ENCODE results near the gene TTC27.

TTC27 gene

DNA sequence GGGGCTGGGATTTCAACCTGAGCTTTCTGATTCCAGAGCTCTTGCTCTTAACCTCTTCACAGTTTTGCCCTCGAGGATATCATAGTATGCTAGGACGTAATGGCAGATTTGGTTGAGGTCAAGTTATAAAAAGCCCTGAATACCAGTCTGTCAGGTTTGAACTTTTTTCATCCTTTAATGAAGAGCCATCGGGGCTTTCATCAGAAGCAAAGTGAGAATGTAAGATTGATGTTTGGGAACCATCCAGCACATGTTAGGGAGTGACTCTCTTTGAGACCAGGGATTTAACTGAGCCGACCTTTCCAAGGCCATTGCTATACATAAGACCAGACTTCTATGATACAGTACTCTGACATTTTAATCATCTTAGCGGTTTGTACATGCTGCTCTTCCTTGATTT lies 142.5 kb downstream of the TTC27 start:
- H3K9ac ChIP-seq (ENCODE audit: low read depth, low read length): no peak overlapping the region
- no peaks in the 10 kb centered on the region for H3K27me3 ChIP-seq (ENCODE audit: control insufficient read depth, insufficient read depth, low read length)
- H3K4me3 ChIP-seq (ENCODE audit: low read depth, low read length): no peak overlapping the region
- H3K4me1 ChIP-seq (ENCODE audit: control insufficient read depth, insufficient read depth, low read length): no peaks in the 10 kb centered on the region
- H3K36me3 ChIP-seq (ENCODE audit: control insufficient read depth, insufficient read depth, low read length): no peaks in the 10 kb centered on the region
- no peaks in the 10 kb centered on the region for H3K9me3 ChIP-seq (ENCODE audit: control insufficient read depth, insufficient read depth, low read length)

DNA sequence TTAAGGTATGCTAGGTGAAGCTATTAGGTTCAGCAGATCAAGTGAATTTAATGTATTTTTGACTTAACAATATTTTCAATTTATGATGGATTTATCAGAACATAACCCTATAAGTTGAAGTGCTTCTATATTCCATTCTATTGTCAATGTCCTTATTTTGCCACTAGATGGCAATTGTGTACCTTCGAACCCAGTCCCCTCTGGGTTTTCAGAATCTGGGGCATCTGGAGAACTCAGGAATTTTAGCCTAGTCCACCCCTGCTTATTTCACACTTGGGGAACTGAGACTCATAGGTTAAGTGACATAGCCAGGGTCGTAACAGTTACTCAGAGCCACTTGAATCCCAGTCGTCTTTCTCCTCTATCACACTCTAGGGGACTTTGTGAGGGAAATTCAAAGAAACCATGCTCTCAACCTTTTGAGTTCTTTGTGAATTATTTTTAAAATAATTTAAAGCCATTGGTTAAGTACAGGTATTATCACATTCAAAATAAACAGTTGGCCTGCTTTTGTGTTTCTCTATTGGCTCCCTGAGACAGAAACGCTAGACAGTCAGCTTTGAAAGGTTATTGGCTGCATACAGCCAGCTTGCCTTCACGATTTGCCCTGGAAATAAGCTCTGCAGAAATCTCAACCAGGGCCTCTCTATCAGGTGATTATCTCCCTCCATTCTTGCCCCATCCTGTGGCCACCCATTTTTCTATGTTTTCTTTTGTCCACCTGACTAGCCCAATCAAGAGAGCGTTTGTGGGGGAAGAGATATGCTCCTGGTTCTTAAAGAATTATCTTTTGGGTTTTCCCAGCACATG lies 145.0 kb downstream of the TTC27 start:
- H3K36me3 ChIP-seq (ENCODE audit: control insufficient read depth, insufficient read depth, low read length): no peaks in the 10 kb centered on the region
- H3K9me3 ChIP-seq (ENCODE audit: control insufficient read depth, insufficient read depth, low read length): no peaks in the 10 kb centered on the region
- H3K9ac ChIP-seq (ENCODE audit: low read depth, low read length): no peak overlapping the region
- no peaks in the 10 kb centered on the region for H3K4me1 ChIP-seq (ENCODE audit: control insufficient read depth, insufficient read depth, low read length)
- no peak overlapping the region for H3K4me3 ChIP-seq (ENCODE audit: low read depth, low read length)
- no peaks in the 10 kb centered on the region for H3K27me3 ChIP-seq (ENCODE audit: control insufficient read depth, insufficient read depth, low read length)

DNA sequence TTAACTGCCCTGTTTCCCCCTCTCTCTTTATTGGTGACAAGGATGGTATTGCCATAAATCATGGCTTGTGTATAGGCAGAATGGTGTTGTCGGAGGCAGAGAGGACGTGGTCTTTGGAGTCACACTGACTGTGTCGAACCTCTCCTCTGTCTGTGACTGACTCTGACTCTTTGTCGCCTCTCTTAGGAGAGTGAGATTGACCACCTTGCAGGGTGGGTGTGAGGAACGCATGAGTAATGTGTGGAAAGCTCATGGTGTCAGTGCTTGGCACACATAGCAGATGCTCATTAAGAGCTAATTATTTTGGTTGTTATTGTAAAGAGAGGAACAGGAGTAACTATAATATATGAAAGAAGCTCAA lies 145.6 kb downstream of the TTC27 start:
- H3K36me3 ChIP-seq (ENCODE audit: control insufficient read depth, insufficient read depth, low read length): no peaks in the 10 kb centered on the region
- no peaks in the 10 kb centered on the region for H3K27me3 ChIP-seq (ENCODE audit: control insufficient read depth, insufficient read depth, low read length)
- no peak overlapping the region for H3K4me3 ChIP-seq (ENCODE audit: low read depth, low read length)
- no peak overlapping the region for H3K9ac ChIP-seq (ENCODE audit: low read depth, low read length)
- no peaks in the 10 kb centered on the region for H3K9me3 ChIP-seq (ENCODE audit: control insufficient read depth, insufficient read depth, low read length)
- no peaks in the 10 kb centered on the region for H3K4me1 ChIP-seq (ENCODE audit: control insufficient read depth, insufficient read depth, low read length)

DNA sequence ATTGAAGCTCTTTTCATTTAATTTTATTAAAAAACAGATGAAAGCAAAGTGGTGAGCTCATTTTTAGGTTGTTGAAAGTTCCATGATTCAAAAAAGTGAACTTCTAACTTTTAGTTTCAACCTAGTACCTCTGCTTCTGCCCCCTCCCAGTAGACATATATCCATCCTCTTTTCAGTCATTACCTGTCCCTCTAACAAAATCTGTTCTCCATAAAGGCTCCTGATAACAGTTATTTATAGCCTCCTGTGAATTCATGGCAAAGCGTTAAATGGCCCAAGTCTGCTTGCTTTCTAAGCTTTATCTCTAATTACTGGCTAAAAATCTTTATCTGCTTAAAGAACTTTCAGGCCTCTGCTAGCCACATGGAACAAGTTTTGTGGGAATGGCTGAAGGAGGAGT lies 148.1 kb downstream of the TTC27 start:
- Histone ChIP-seq H3K4me3 (ENCODE audit: low read depth, low read length) (no peak overlapping the region), H3K9me3 (ENCODE audit: control insufficient read depth, insufficient read depth, low read length) (no peaks in the 10 kb centered on the region), H3K27me3 (ENCODE audit: control insufficient read depth, insufficient read depth, low read length) (no peaks in the 10 kb centered on the region), H3K36me3 (ENCODE audit: control insufficient read depth, insufficient read depth, low read length) (no peaks in the 10 kb centered on the region), H3K4me1 (ENCODE audit: control insufficient read depth, insufficient read depth, low read length) (no peaks in the 10 kb centered on the region), H3K9ac (ENCODE audit: low read depth, low read length) (no peak overlapping the region)

DNA sequence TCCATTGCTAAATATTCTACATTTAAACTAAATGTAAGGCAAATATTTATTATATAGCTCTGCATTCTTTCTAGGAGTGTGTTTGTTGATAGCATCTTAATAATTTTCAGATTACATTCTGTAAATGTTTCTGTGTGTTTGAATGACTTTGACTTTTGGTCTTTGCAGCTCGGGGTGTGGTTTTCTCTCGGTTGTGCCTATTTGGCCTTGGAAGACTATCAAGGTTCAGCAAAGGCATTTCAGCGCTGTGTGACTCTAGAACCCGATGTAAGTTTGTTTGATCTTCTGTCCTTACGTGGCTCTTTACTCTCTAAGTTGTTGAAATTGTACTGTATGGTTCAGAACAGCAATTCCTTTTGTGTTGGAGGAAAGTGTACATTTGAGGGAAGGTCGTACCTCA lies 149.9 kb downstream of the TTC27 start:
- H3K9ac ChIP-seq (ENCODE audit: low read depth, low read length): no peak overlapping the region
- no peaks in the 10 kb centered on the region for H3K9me3 ChIP-seq (ENCODE audit: control insufficient read depth, insufficient read depth, low read length)
- H3K4me3 ChIP-seq (ENCODE audit: low read depth, low read length): no peak overlapping the region
- no peaks in the 10 kb centered on the region for H3K27me3 ChIP-seq (ENCODE audit: control insufficient read depth, insufficient read depth, low read length)
- no peaks in the 10 kb centered on the region for H3K4me1 ChIP-seq (ENCODE audit: control insufficient read depth, insufficient read depth, low read length)
- H3K36me3 ChIP-seq (ENCODE audit: control insufficient read depth, insufficient read depth, low read length): no peaks in the 10 kb centered on the region

DNA sequence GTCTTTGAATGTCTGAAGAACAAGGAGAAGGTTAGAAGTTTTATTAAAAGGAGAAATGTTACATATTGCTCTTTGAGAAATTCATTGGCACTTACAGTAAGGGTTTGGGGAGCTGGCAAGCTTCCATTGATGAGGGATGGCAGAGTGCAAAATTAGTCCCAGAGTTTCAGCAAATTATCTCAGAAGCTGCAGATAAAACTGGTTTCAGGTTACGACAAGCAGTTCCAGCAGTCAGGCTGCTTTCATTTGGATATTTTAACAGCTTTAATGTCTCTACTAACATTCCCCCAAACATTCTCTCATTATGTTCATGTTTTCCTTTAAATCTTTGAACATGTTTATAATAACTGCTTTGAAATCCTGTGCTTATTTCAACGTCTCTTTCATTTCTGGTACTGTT lies 153.1 kb downstream of the TTC27 start:
- H3K36me3 ChIP-seq (ENCODE audit: control insufficient read depth, insufficient read depth, low read length): no peaks in the 10 kb centered on the region
- H3K27me3 ChIP-seq (ENCODE audit: control insufficient read depth, insufficient read depth, low read length): no peaks in the 10 kb centered on the region
- H3K4me3 ChIP-seq (ENCODE audit: low read depth, low read length): no peak overlapping the region
- no peak overlapping the region for H3K9ac ChIP-seq (ENCODE audit: low read depth, low read length)
- H3K9me3 ChIP-seq (ENCODE audit: control insufficient read depth, insufficient read depth, low read length): no peaks in the 10 kb centered on the region
- H3K4me1 ChIP-seq (ENCODE audit: control insufficient read depth, insufficient read depth, low read length): no peaks in the 10 kb centered on the region

DNA sequence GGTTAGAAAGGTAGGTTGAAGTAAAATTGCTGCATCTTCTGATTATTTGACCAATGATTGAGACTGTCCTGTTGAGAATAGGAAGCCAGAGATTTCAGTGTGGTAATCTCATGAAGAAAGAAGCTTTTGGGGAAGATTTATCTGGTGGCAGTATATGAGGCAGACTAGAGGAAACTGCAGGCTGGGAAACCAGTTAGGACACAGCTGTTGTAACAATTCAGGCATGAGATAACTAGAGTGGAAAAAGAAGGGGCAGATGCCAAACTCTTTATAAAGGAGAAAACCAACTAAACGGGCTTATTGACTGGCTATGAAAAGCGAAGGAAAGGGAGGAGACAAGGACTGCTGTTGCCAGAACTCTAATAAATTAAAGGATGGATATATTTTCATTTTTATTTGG lies 155.6 kb downstream of the TTC27 start:
- no peaks in the 10 kb centered on the region for H3K36me3 ChIP-seq (ENCODE audit: control insufficient read depth, insufficient read depth, low read length)

DNA sequence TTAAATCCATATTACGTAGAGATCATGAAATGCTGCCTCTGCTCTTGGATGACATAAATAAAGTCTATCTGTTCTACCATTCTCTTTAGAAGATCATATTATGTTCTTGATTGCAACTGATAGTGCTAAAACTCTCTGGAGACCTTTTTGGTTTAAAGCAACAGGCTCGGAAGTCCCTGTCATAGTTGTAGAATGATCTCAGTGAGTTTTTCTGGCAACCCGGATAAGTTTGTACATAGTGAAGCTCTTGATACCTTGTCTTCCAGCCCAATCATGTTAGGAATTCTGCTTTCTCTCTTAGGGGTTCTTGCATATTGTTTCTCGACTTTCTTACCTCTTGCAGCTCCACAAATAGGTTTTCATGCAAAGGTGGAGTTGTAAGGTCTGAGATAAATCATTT lies 156.1 kb downstream of the TTC27 start:
- no peaks in the 10 kb centered on the region for H3K27me3 ChIP-seq (ENCODE audit: control insufficient read depth, insufficient read depth, low read length)
- no peak overlapping the region for H3K9ac ChIP-seq (ENCODE audit: low read depth, low read length)
- no peaks in the 10 kb centered on the region for H3K4me1 ChIP-seq (ENCODE audit: control insufficient read depth, insufficient read depth, low read length)
- H3K9me3 ChIP-seq (ENCODE audit: control insufficient read depth, insufficient read depth, low read length): no peaks in the 10 kb centered on the region
- H3K4me3 ChIP-seq (ENCODE audit: low read depth, low read length): no peak overlapping the region
- no peaks in the 10 kb centered on the region for H3K36me3 ChIP-seq (ENCODE audit: control insufficient read depth, insufficient read depth, low read length)

More for the DNA sequence above, 155.6 kb downstream of the TTC27 start:
- no peaks in the 10 kb centered on the region for H3K4me1 ChIP-seq (ENCODE audit: control insufficient read depth, insufficient read depth, low read length)
- no peak overlapping the region for H3K4me3 ChIP-seq (ENCODE audit: low read depth, low read length)
- no peak overlapping the region for H3K9ac ChIP-seq (ENCODE audit: low read depth, low read length)
- no peaks in the 10 kb centered on the region for H3K27me3 ChIP-seq (ENCODE audit: control insufficient read depth, insufficient read depth, low read length)
- no peaks in the 10 kb centered on the region for H3K9me3 ChIP-seq (ENCODE audit: control insufficient read depth, insufficient read depth, low read length)

DNA sequence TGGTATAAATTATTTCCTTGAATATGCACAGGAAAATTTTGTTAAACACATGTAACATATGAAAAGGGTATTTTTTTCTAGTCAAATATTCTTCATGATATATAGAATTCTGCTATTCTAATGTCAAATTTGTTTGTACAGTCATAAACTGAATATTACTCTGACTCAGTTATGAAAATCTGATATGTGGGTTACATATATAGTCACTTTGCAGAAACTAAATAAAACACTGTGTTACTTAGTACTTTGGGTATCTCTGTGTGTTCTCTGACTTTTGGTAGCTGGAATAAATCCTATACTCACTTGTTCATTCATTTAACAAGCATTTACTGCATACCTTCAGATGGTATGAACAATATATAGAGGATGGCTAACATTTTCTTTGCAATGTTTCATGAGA lies 159.4 kb downstream of the TTC27 start:
- no peaks in the 10 kb centered on the region for H3K36me3 ChIP-seq (ENCODE audit: control insufficient read depth, insufficient read depth, low read length)
- no peaks in the 10 kb centered on the region for H3K9me3 ChIP-seq (ENCODE audit: control insufficient read depth, insufficient read depth, low read length)
- H3K4me3 ChIP-seq (ENCODE audit: low read depth, low read length): no peak overlapping the region
- no peak overlapping the region for H3K9ac ChIP-seq (ENCODE audit: low read depth, low read length)
- no peaks in the 10 kb centered on the region for H3K4me1 ChIP-seq (ENCODE audit: control insufficient read depth, insufficient read depth, low read length)
- H3K27me3 ChIP-seq (ENCODE audit: control insufficient read depth, insufficient read depth, low read length): no peaks in the 10 kb centered on the region

DNA sequence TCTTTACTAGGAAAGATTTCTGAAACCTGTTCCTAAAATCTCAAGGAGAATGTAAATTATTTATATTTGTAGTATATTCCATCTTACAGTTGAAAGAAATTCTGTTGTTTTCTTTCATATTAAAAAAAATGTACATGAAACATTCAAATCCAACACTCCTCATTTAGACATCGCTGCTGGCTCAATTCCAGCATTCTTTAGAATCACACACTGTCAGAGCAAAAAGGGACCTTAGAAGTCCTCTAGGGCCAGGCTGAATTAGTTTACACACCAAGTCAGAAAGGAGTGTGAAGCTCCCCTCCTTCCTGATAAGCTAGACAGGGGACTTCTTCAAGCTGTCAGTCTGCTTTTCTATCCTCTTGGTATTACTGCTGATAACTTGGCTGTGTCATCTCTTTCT lies 160.3 kb downstream of the TTC27 start:
- Histone ChIP-seq H3K4me1 (ENCODE audit: control insufficient read depth, insufficient read depth, low read length) (peaks cover 3% of the 10 kb centered on the region), H3K9ac (ENCODE audit: low read depth, low read length) (no peak overlapping the region), H3K36me3 (ENCODE audit: control insufficient read depth, insufficient read depth, low read length) (no peaks in the 10 kb centered on the region), H3K4me3 (ENCODE audit: low read depth, low read length) (no peak overlapping the region), H3K9me3 (ENCODE audit: control insufficient read depth, insufficient read depth, low read length) (no peaks in the 10 kb centered on the region), H3K27me3 (ENCODE audit: control insufficient read depth, insufficient read depth, low read length) (no peaks in the 10 kb centered on the region)

DNA sequence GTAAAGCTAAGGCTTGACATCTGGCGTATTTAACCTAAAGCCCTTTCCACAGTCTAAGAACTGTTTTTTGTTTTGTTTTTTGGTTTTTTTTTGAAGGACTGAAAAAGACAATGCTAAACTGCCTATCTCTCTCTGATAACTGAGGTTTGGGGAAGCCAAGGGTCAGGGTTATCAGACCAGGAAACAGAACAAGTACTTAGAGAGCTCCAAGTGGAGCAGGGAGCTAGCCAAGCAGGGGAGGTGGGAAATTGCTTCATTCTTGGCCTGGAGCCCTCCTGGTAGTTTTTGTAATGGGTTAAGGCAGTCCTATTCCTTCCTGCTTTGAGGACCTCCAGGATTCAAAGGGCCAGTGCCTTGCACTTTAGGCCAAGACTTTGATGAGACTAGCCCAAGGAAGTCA lies 164.6 kb downstream of the TTC27 start:
- H3K4me1 ChIP-seq (ENCODE audit: control insufficient read depth, insufficient read depth, low read length): peaks cover 3% of the 10 kb centered on the region
- no peaks in the 10 kb centered on the region for H3K27me3 ChIP-seq (ENCODE audit: control insufficient read depth, insufficient read depth, low read length)
- H3K4me3 ChIP-seq (ENCODE audit: low read depth, low read length): no peak overlapping the region
- no peaks in the 10 kb centered on the region for H3K36me3 ChIP-seq (ENCODE audit: control insufficient read depth, insufficient read depth, low read length)
- no peaks in the 10 kb centered on the region for H3K9me3 ChIP-seq (ENCODE audit: control insufficient read depth, insufficient read depth, low read length)
- H3K9ac ChIP-seq (ENCODE audit: low read depth, low read length): no peak overlapping the region

DNA sequence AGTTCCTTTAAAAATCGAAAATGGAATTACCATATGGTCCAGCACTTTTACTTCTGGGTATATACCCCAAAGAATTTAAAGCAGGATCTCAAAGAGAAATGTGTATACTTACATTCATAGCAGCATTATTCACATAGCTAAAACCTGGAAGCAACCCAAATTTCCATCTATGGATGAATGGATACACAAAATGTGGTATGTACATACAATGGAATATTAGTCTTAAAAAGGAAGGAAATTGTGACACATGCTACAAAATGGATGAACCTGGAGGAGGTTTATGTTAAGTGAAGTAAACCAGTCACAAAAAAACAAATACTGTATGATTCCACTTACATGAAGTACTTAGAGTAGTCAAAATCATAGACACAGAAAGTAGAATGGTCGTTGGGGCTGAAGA lies 171.0 kb downstream of the TTC27 start:
- no peak overlapping the region for H3K9ac ChIP-seq (ENCODE audit: low read depth, low read length)
- H3K4me1 ChIP-seq (ENCODE audit: control insufficient read depth, insufficient read depth, low read length): no peaks in the 10 kb centered on the region
- H3K9me3 ChIP-seq (ENCODE audit: control insufficient read depth, insufficient read depth, low read length): no peaks in the 10 kb centered on the region
- H3K36me3 ChIP-seq (ENCODE audit: control insufficient read depth, insufficient read depth, low read length): no peaks in the 10 kb centered on the region
- no peak overlapping the region for H3K4me3 ChIP-seq (ENCODE audit: low read depth, low read length)
- H3K27me3 ChIP-seq (ENCODE audit: control insufficient read depth, insufficient read depth, low read length): no peaks in the 10 kb centered on the region

All from iPS-15b (cell line).